HL-60/S4 (cell line): ENCODE data around the gene CNN3.

Experiments used
- in situ Hi-C: fragments of 300-500 bp; cut with MboI; formaldehyde crosslinking; loops from 2 replicates; pipeline ENCODE4 v1.14.3; 2022; ENCODE audit warnings: low sequenced_read_pairs

Gene CNN3

GRCh38 chr1:94862718-94863117 is 64.2 kb downstream of the CNN3 start:
- in situ Hi-C loops, result loop anchor here (25.0 kb wide), 1 partner anchor 375 kb away; the partner anchor contains the start of gene RWDD3

- in situ Hi-C loops, result loop anchor here (25.0 kb wide), 1 partner anchor 378 kb away; the partner anchor contains the start of gene RWDD3
Observed at GRCh38 chr1:94859174-94859573, 67.7 kb downstream of the CNN3 start.

- in situ Hi-C loops, result loop anchor here (25.0 kb wide), 1 partner anchor 379 kb away; the partner anchor contains the start of gene RWDD3
Observed at GRCh38 chr1:94858276-94858675, 68.6 kb downstream of the CNN3 start.

GRCh38 chr1:94856868-94857267 is 70.0 kb downstream of the CNN3 start:
- in situ Hi-C loops, result loop anchor here (25.0 kb wide), 1 partner anchor 380 kb away; the partner anchor contains the start of gene RWDD3

- in situ Hi-C loops, result loop anchor here (25.0 kb wide), 1 partner anchor 381 kb away; the partner anchor contains the start of gene RWDD3
Observed at GRCh38 chr1:94856004-94856403, 70.9 kb downstream of the CNN3 start.

- in situ Hi-C loops, result loop anchor here (25.0 kb wide), 1 partner anchor 382 kb away; the partner anchor contains the start of gene RWDD3
Observed at GRCh38 chr1:94855307-94855700, 71.6 kb downstream of the CNN3 start.

- in situ Hi-C loops, result loop anchor here (5.0 to 25.0 kb wide), 2 partner anchors 188 to 383 kb away; partner anchors contain the start of gene RWDD3
Observed at GRCh38 chr1:94854458-94855306, 72.2 kb downstream of the CNN3 start.

GRCh38 chr1:94852788-94853187 is 74.1 kb downstream of the CNN3 start:
- in situ Hi-C loops, result loop anchor here (5.0 to 25.0 kb wide), 2 partner anchors 190 to 385 kb away; partner anchors contain the start of gene RWDD3

- in situ Hi-C loops, result loop anchor here (5.0 to 25.0 kb wide), 2 partner anchors 191 to 386 kb away; partner anchors contain the start of gene RWDD3
Observed at GRCh38 chr1:94851571-94851970, 75.3 kb downstream of the CNN3 start.
